Myocyte (in vitro differentiated cells): ENCODE data around the gene TBX10. TPM values are rescaled to one million over a fixed set of nuclear protein-coding genes. Genes with fewer than 3 reads are reported as not detected.

Experiments used
- DNase-seq: peaks from one replicate; pipeline ENCODE4 v3.0.0-alpha.2; 2012; ENCODE audit warnings: low read depth
- total RNA-seq: library from RNA; depleted of rRNA; stranded (reverse); fragments of >200 nt; gene quantifications from 2 replicates; pipeline ENCODE4 v1.2.3, GENCODE V29; 2014

The TBX10 gene
- total RNA-seq, 1 donor from 2014 or later: not detected

- no peak for DNase-seq
These were observed 58.1 kb downstream of the TBX10 start for GRCh38 chr11:67581469-67581868.

Other genes starting within 250 kb of the TBX10 start
- 5.5 and 8.1 TPM in 2 replicates for gene RAD9A, start 247.8 kb downstream of the TBX10 start, total RNA-seq
- gene PPP1CA, start 237.9 kb downstream of the TBX10 start, total RNA-seq: 229 and 241 TPM in 2 replicates
- gene TBC1D10C, start 235.7 kb downstream of the TBX10 start, total RNA-seq: not detected in 2 replicates
- 49.7 and 83.0 TPM in 2 replicates for gene CARNS1, start 224.1 kb downstream of the TBX10 start, total RNA-seq
- gene RPS6KB2, start 211.3 kb downstream of the TBX10 start, total RNA-seq: 53.3 and 77.4 TPM in 2 replicates
- 0.88 and 0.94 TPM in 2 replicates for gene PTPRCAP, start 202.1 kb downstream of the TBX10 start, total RNA-seq
- 64.5 and 66.9 TPM in 2 replicates for gene CORO1B, start 196.3 kb downstream of the TBX10 start, total RNA-seq
- gene GPR152, start 187.0 kb downstream of the TBX10 start, total RNA-seq: not detected in 2 replicates
- 1.7 and 4.9 TPM in 2 replicates for gene CABP4, start 184.4 kb downstream of the TBX10 start, total RNA-seq
- 62.2 and 144 TPM in 2 replicates for gene TMEM134, start 170.5 kb downstream of the TBX10 start, total RNA-seq
- gene AIP, start 156.7 kb downstream of the TBX10 start, total RNA-seq: 47.9 and 56.4 TPM in 2 replicates
- 24.8 and 34.6 TPM in 2 replicates for gene PITPNM1, start 134.4 kb downstream of the TBX10 start, total RNA-seq
- 31.2 and 48.4 TPM in 2 replicates for gene CDK2AP2, start 131.6 kb downstream of the TBX10 start, total RNA-seq
- not detected in 2 replicates for gene CABP2, start 116.3 kb downstream of the TBX10 start, total RNA-seq
- gene GSTP1, start 56.0 kb downstream of the TBX10 start, total RNA-seq: 152 and 246 TPM in 2 replicates
- 195 and 214 TPM in 2 replicates for gene NDUFV1, start 32.8 kb downstream of the TBX10 start, total RNA-seq
- 2.3 and 5.9 TPM in 2 replicates for gene NUDT8, start 9.8 kb downstream of the TBX10 start, total RNA-seq
- 0.27 TPM in 1 of 2 replicates, not detected in the other for gene ACY3, start 11.0 kb upstream of the TBX10 start, total RNA-seq
- not detected in 2 replicates for gene ALDH3B2, start 34.9 kb upstream of the TBX10 start, total RNA-seq